Measurements from ENCODE around the gene PPP6R2. TPM values are rescaled to one million over a fixed set of nuclear protein-coding genes. Genes with fewer than 3 reads are reported as not detected.

PPP6R2 gene
- polyA plus RNA-seq, 1 experiment, result 26.6 TPM

- TF ChIP-seq CTCF (IDR thresholded peaks at IDR 0.05; ENCODE audit: low read depth, low read length), result no peak
- CTCF ChIA-PET, result no interaction called here
- Histone ChIP-seq H3K27me3 (ENCODE audit: control insufficient read depth, insufficient read depth, low read length) (no peaks in the 10 kb centered on the region), H3K4me3 (ENCODE audit: low read depth, low read length) (no peak overlapping the region), H3K9me3 (ENCODE audit: control insufficient read depth, insufficient read depth, low read length) (no peaks in the 10 kb centered on the region; the same call in 1 of the 2 replicates), H3K27ac (ENCODE audit: low read depth, low read length) (no peak overlapping the region)
- POLR2A ChIA-PET, result no interaction called here
- no peak for DNase-seq (ENCODE audit: low read depth, low spot score)
Measured at GRCh38 chr22:50460938-50461337, 117.8 kb downstream of the PPP6R2 start.

GRCh38 chr22:50461536-50461935 is 118.4 kb downstream of the PPP6R2 start:
- Histone ChIP-seq H3K4me3 (ENCODE audit: low read depth, low read length) (no peak overlapping the region), H3K27me3 (ENCODE audit: control insufficient read depth, insufficient read depth, low read length) (no peaks in the 10 kb centered on the region), H3K9me3 (ENCODE audit: control insufficient read depth, insufficient read depth, low read length) (no peaks in the 10 kb centered on the region; the same call in 1 of the 2 replicates), H3K27ac (ENCODE audit: low read depth, low read length) (no peak overlapping the region)
- ChIA-PET CTCF (interaction anchor here (0.9 kb wide), 1 partner anchor 159 kb away, joined by 3 read pairs; no protein-coding TSS in a partner anchor), POLR2A (no interaction called here)
- TF ChIP-seq CTCF (IDR thresholded peaks at IDR 0.05; ENCODE audit: low read depth, low read length), result no peak
- no peak for DNase-seq (ENCODE audit: low read depth, low spot score)

GRCh38 chr22:50461979-50462540 is 118.9 kb downstream of the PPP6R2 start:
- TF ChIP-seq CTCF (IDR thresholded peaks at IDR 0.05; ENCODE audit: low read depth, low read length), result no peak
- Histone ChIP-seq H3K9me3 (ENCODE audit: control insufficient read depth, insufficient read depth, low read length) (no peaks in the 10 kb centered on the region; the same call in 1 of the 2 replicates), H3K4me3 (ENCODE audit: low read depth, low read length) (no peak overlapping the region), H3K27ac (ENCODE audit: low read depth, low read length) (no peak overlapping the region), H3K27me3 (ENCODE audit: control insufficient read depth, insufficient read depth, low read length) (no peaks in the 10 kb centered on the region)
- no peak for DNase-seq (ENCODE audit: low read depth, low spot score)
- ChIA-PET POLR2A (no interaction called here), CTCF (interaction anchor here (0.9 kb wide), 1 partner anchor 159 kb away, joined by 3 read pairs; no protein-coding TSS in a partner anchor)

- ChIA-PET POLR2A (no interaction called here), CTCF (no interaction called here)
- Histone ChIP-seq H3K27ac (ENCODE audit: low read depth, low read length) (no peak overlapping the region), H3K9me3 (ENCODE audit: control insufficient read depth, insufficient read depth, low read length) (no peaks in the 10 kb centered on the region; the same call in 1 of the 2 replicates), H3K27me3 (ENCODE audit: control insufficient read depth, insufficient read depth, low read length) (no peaks in the 10 kb centered on the region), H3K4me3 (ENCODE audit: low read depth, low read length) (no peak overlapping the region)
- TF ChIP-seq CTCF (IDR thresholded peaks at IDR 0.05; ENCODE audit: low read depth, low read length), result no peak
- no peak for DNase-seq (ENCODE audit: low read depth, low spot score)
Measured at GRCh38 chr22:50463188-50463900, 120.2 kb downstream of the PPP6R2 start.

GRCh38 chr22:50464451-50464850 is 121.3 kb downstream of the PPP6R2 start:
- Histone ChIP-seq H3K27me3 (ENCODE audit: control insufficient read depth, insufficient read depth, low read length) (no peaks in the 10 kb centered on the region), H3K4me3 (ENCODE audit: low read depth, low read length) (no peak overlapping the region), H3K27ac (ENCODE audit: low read depth, low read length) (no peak overlapping the region), H3K9me3 (ENCODE audit: control insufficient read depth, insufficient read depth, low read length) (no peaks in the 10 kb centered on the region; the same call in 1 of the 2 replicates)
- no peak for TF ChIP-seq CTCF (IDR thresholded peaks at IDR 0.05; ENCODE audit: low read depth, low read length)
- ChIA-PET POLR2A (no interaction called here), CTCF (no interaction called here)
- DNase-seq (ENCODE audit: low read depth, low spot score), result no peak

All from AG04450 (cell line).